Progenitor cell of endocrine pancreas (in vitro differentiated cells): ENCODE measurements around the gene ZNF662. TPM values are rescaled to one million over a fixed set of nuclear protein-coding genes. Genes with fewer than 3 reads are reported as not detected.

Source experiments
- DNase-seq: peaks from one replicate; pipeline ENCODE4 v3.0.0; 2021; ENCODE audit warnings: low spot score; ENCODE audit not compliant: unreplicated experiment
- H3K27ac Mint-ChIP-seq: 2 replicates; pipeline ENCODE4 v1.8.0; 2021; ENCODE audit warnings: mild to moderate bottlenecking, moderate library complexity, mixed read lengths
- H3K27me3 Mint-ChIP-seq: 2 replicates; pipeline ENCODE4 v1.8.0; 2021; ENCODE audit warnings: mixed read lengths
- H3K36me3 Mint-ChIP-seq: 2 replicates; pipeline ENCODE4 v1.8.0; 2022; ENCODE audit warnings: mixed read lengths; ENCODE audit not compliant: insufficient read depth
- H3K4me1 Mint-ChIP-seq: 2 replicates; pipeline ENCODE4 v1.8.0; 2021; ENCODE audit warnings: low read depth, mixed read lengths
- H3K4me3 Mint-ChIP-seq: 2 replicates; pipeline ENCODE4 v1.8.0; 2021; ENCODE audit warnings: low read depth, mild to moderate bottlenecking, moderate library complexity, mixed read lengths
- H3K9me3 Mint-ChIP-seq: 2 replicates; pipeline ENCODE4 v1.8.0; 2021; ENCODE audit warnings: low read depth, mixed read lengths
- CTCF ChIP-seq: fragments of 200-600 bp; sonication (generic); IDR thresholded peaks from one replicate; pipeline ENCODE4 v1.5.0; 2021; ENCODE audit warnings: antibody characterized with exemption, mild to moderate bottlenecking; ENCODE audit not compliant: unreplicated experiment
- total RNA-seq: library from RNA; stranded (reverse); gene quantifications from 2 replicates; pipeline ENCODE4 v1.2.1, GENCODE V29; 2021

The ZNF662 gene
- total RNA-seq, 1 donor from 2014 or later: 0.65 TPM

- Mint-ChIP-seq H3K4me1 (peaks cover 5% of the 10 kb centered on the region), H3K27me3 (no peaks in the 10 kb centered on the region), H3K36me3 (peaks cover 3% of the 10 kb centered on the region), H3K4me3 (no peak overlapping the region), H3K27ac (no peak overlapping the region), H3K9me3 (peaks cover 26% of the 10 kb centered on the region)
- no peak for TF ChIP-seq CTCF
- DNase-seq: no peak
Observed at GRCh38 chr3:42905740-42906069, 237 bp upstream of the ZNF662 start.

DNA sequence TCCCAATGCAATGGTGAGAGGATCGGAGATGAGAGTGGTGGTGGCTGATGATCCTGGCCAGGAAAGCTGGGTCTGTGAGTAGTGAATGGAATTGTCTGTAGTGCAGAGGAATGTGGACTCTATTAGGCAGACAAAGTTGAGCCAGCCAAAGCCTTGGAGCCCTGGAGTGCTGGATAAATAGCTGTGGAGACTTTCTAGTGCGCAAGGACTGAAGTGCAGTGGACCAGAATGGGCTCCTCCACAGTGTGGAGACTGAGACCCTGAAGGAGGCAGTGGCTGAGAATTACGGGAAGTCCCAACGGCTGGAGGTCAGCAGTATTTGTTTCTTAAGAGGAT is 874 bp downstream of the ZNF662 start:
- Mint-ChIP-seq H3K9me3 (peaks cover 29% of the 10 kb centered on the region), H3K36me3 (peaks cover 3% of the 10 kb centered on the region), H3K27ac (no peak overlapping the region), H3K27me3 (no peaks in the 10 kb centered on the region), H3K4me3 (no peak overlapping the region), H3K4me1 (peaks cover 1% of the 10 kb centered on the region)
- DNase-seq: no peak
- TF ChIP-seq CTCF: no peak

DNA sequence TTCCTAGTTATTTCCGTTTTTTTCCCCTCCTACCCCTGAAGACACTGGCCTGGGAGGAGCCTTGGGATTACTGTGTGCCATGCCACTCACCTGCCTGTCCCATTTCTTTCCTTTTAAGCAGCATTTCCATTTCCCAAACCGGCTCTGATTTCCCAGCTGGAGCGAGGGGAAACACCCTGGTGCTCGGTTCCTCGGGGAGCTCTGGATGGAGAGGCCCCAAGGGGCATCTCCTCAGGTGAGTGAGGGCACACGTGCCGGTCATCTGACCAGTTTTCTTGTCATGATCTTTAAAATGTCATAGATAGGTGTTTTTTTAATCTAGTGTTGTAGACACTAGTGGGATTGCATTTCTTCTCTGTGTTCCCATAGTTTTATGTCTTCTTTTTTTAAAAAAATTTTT is 2.7 kb downstream of the ZNF662 start:
- no peak overlapping the region for H3K4me3 Mint-ChIP-seq
- H3K36me3 Mint-ChIP-seq: peaks cover 4% of the 10 kb centered on the region
- peaks cover 32% of the 10 kb centered on the region for H3K9me3 Mint-ChIP-seq
- TF ChIP-seq CTCF: no peak
- H3K27me3 Mint-ChIP-seq: no peaks in the 10 kb centered on the region
- DNase-seq: no peak
- peaks cover 1% of the 10 kb centered on the region for H3K4me1 Mint-ChIP-seq
- no peak overlapping the region for H3K27ac Mint-ChIP-seq

- peaks cover 1% of the 10 kb centered on the region for H3K4me1 Mint-ChIP-seq
- TF ChIP-seq CTCF: no peak
- no peak for DNase-seq
- H3K27ac Mint-ChIP-seq: no peak overlapping the region
- H3K4me3 Mint-ChIP-seq: no peak overlapping the region
- H3K9me3 Mint-ChIP-seq: peaks cover 42% of the 10 kb centered on the region
- no peaks in the 10 kb centered on the region for H3K27me3 Mint-ChIP-seq
- H3K36me3 Mint-ChIP-seq: peaks cover 17% of the 10 kb centered on the region
Observed at GRCh38 chr3:42911551-42911950, 5.6 kb downstream of the ZNF662 start.

DNA sequence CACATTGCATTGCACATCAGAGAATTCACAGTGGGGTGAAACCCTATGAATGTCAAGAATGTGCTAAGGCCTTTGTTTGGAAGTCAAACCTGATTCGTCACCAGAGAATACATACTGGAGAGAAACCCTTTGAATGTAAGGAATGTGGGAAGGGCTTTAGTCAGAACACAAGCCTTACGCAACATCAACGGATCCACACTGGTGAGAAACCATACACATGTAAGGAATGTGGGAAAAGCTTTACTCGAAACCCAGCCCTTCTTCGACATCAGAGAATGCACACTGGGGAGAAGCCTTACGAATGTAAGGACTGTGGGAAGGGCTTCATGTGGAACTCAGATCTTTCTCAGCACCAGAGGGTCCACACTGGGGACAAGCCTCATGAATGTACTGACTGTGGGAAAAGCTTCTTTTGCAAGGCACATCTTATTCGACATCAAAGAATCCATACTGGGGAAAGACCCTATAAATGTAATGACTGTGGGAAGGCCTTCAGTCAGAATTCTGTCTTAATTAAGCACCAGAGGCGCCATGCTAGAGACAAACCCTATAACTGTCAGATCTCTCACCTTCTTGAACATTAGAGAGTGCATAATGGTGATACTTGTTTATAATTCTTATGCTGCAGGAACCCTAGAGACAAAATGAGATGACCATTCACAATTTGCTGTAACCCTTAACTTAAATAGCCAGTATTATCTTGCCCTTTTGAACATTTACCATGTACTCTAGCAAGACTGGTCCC is 9.0 kb downstream of the ZNF662 start:
- Mint-ChIP-seq H3K9me3 (peaks cover 56% of the 10 kb centered on the region), H3K4me3 (no peak overlapping the region)

More for the DNA sequence above, 9.0 kb downstream of the ZNF662 start:
- no peak for DNase-seq
- Mint-ChIP-seq H3K4me1 (no peaks in the 10 kb centered on the region), H3K27ac (no peak overlapping the region), H3K27me3 (no peaks in the 10 kb centered on the region), H3K36me3 (peaks cover 19% of the 10 kb centered on the region)
- TF ChIP-seq CTCF: no peak
